H1 (cell line): Measurements from ENCODE around the gene SLC30A7. TPM values are rescaled to one million over a fixed set of nuclear protein-coding genes. Genes with fewer than 3 reads are reported as not detected.

Experiments
- CTCF ChIA-PET: fragments of 300-600 bp; sonication (Branson Sonifier 250); formaldehyde crosslinking; loops from one replicate; lab custom pipeline; 2021; ENCODE audit not compliant: partially characterized antibody; lab: Charles Lee
- POLR2A ChIA-PET: fragments of 300-600 bp; sonication (Branson Sonifier 250); formaldehyde crosslinking; loops from one replicate; lab custom pipeline; 2021; ENCODE audit warnings: inconsistent platforms; ENCODE audit not compliant: partially characterized antibody; lab: Charles Lee
- DNase-seq, 2 experiments: peaks; one replicate each; pipeline versions ENCODE4 v3.0.0 to v3.0.0-alpha.2; 2010 to 2022; ENCODE audit warnings: low spot score in 2 of 2, low read depth in 1 of 2, mixed read lengths in 1 of 2
- FAIRE-seq: peaks from 2 replicates; lab custom pipeline; 2011; peaks lifted over from hg19 to GRCh38; lab: Jason Lieb, UNC
- H2AFZ ChIP-seq: 2 replicates; pipeline ENCODE4 v1.8.1; 2012; ENCODE audit warnings: low read length, inconsistent platforms
- H2AK5ac ChIP-seq: 2 replicates; pipeline ENCODE4 v1.6.1; 2013; ENCODE audit warnings: low read depth, low read length
- H2BK120ac ChIP-seq: replicated peaks from 2 replicates; pipeline ENCODE3; 2013; ENCODE audit warnings: low read depth, low read length, inconsistent platforms
- H2BK12ac ChIP-seq: 2 replicates; pipeline ENCODE4 v1.6.1; 2013; ENCODE audit warnings: low read depth, low read length
- H2BK15ac ChIP-seq: 2 replicates; pipeline ENCODE4 v1.6.1; 2013; ENCODE audit warnings: low read length
- H2BK20ac ChIP-seq: 2 replicates; pipeline ENCODE4 v1.6.1; 2013; ENCODE audit warnings: low read length
- H2BK5ac ChIP-seq: 2 replicates; pipeline ENCODE4 v1.6.1; 2013; ENCODE audit warnings: low read depth, low read length
- H3K14ac ChIP-seq: 2 replicates; pipeline ENCODE4 v1.6.1; 2013; ENCODE audit warnings: inconsistent platforms; ENCODE audit not compliant: insufficient read length
- H3K18ac ChIP-seq: 2 replicates; pipeline ENCODE4 v1.6.1; 2013; ENCODE audit warnings: low read length; ENCODE audit errors: extremely low read depth
- H3K23ac ChIP-seq: 2 replicates; pipeline ENCODE4 v1.6.1; 2013; ENCODE audit warnings: inconsistent platforms; ENCODE audit not compliant: insufficient read length
- H3K23me2 ChIP-seq: 2 replicates; pipeline ENCODE4 v1.6.1; 2013; ENCODE audit warnings: low read depth, low read length
- H3K27ac ChIP-seq: 2 replicates; pipeline ENCODE4 v1.6.1; 2011; ENCODE audit warnings: low read depth, low read length, inconsistent platforms
- H3K27me3 ChIP-seq, 4 experiments: replicated peaks in 1 of 4; 1 replicate in 1 of 4; 2 replicates in 3 of 4; pipeline versions ENCODE4 v1.6.1 to v1.8.1; 2011 to 2013; ENCODE audit warnings: low read length in 3 of 4, mild to moderate bottlenecking in 3 of 4, inconsistent platforms in 2 of 4, mixed read lengths in 2 of 4, moderate library complexity in 1 of 4; ENCODE audit not compliant: control insufficient read depth in 3 of 4, insufficient read depth in 3 of 4; ENCODE audit errors: extremely low read depth in 1 of 4
- H3K36me3 ChIP-seq, 4 experiments: 2 replicates each; pipeline versions ENCODE4 v1.6.1 to v1.8.1; 2011 to 2013; ENCODE audit warnings: mild to moderate bottlenecking in 4 of 4, low read length in 3 of 4, moderate library complexity in 2 of 4, control low read depth in 1 of 4, inconsistent platforms in 1 of 4; ENCODE audit not compliant: insufficient read depth in 4 of 4, control insufficient read depth in 2 of 4
- H3K4ac ChIP-seq: replicated peaks from 2 replicates; pipeline ENCODE3; 2013; ENCODE audit warnings: low read length, low read depth, mixed read lengths, inconsistent platforms; ENCODE audit not compliant: insufficient read length
- H3K4me1 ChIP-seq, 4 experiments: replicated peaks in 1 of 4; 1 replicate in 1 of 4; 2 replicates in 3 of 4; pipeline versions ENCODE4 v1.6.1 to v1.8.1; 2011 to 2013; ENCODE audit warnings: low read length in 3 of 4, inconsistent platforms in 2 of 4, mixed read lengths in 1 of 4; ENCODE audit not compliant: insufficient read depth in 4 of 4, control insufficient read depth in 3 of 4
- H3K4me2 ChIP-seq, 2 experiments: 2 replicates each; pipeline versions ENCODE4 v1.6.1 to v1.8.1; 2011 to 2013; ENCODE audit warnings: low read depth in 2 of 2, low read length in 2 of 2, control low read depth in 1 of 2, inconsistent platforms in 1 of 2, mild to moderate bottlenecking in 1 of 2; ENCODE audit not compliant: insufficient read depth in 1 of 2
- H3K4me3 ChIP-seq, 4 experiments: fragments of 200-600, 300-600 bp in 1 of 4; sonication (generic), shearing (Covaris generic), sonication (Bioruptor Twin) in 1 of 4; 2 replicates each; pipeline versions ENCODE4 v1.5.1 to v1.8.1; 2011 to 2016; ENCODE audit warnings: low read length in 4 of 4, low read depth in 3 of 4, control low read depth in 2 of 4, inconsistent platforms in 2 of 4, mild to moderate bottlenecking in 2 of 4, mixed read lengths in 1 of 4, moderate library complexity in 1 of 4; ENCODE audit not compliant: insufficient read depth in 2 of 4; ENCODE audit errors: extremely low read depth in 1 of 4
- H3K56ac ChIP-seq: replicated peaks from 2 replicates; pipeline ENCODE3; 2013; ENCODE audit warnings: low read depth, mild to moderate bottlenecking, mixed read lengths, low read length, inconsistent platforms; ENCODE audit not compliant: insufficient read length
- H3K79me1 ChIP-seq: 2 replicates; pipeline ENCODE4 v1.6.1; 2013; ENCODE audit warnings: low read depth, low read length, control low read depth
- H3K79me2 ChIP-seq, 2 experiments: 2 replicates each; pipeline versions ENCODE4 v1.6.1 to v1.8.1; 2012 to 2013; ENCODE audit warnings: low read length in 2 of 2, mild to moderate bottlenecking in 2 of 2, inconsistent platforms in 1 of 2; ENCODE audit not compliant: insufficient read depth in 2 of 2, control insufficient read depth in 1 of 2
- H3K9ac ChIP-seq, 4 experiments: replicated peaks in 1 of 4; 1 replicate in 1 of 4; 2 replicates in 3 of 4; pipeline versions ENCODE4 v1.6.1 to v1.8.1; 2011 to 2013; ENCODE audit warnings: low read depth in 3 of 4, low read length in 3 of 4, control low read depth in 2 of 4, mild to moderate bottlenecking in 2 of 4, moderate library complexity in 2 of 4, inconsistent platforms in 1 of 4; ENCODE audit errors: extremely low read depth in 1 of 4
- H3K9me3 ChIP-seq, 2 experiments: 2 replicates each; pipeline versions ENCODE4 v1.6.1 to v1.8.1; 2012 to 2013; ENCODE audit warnings: mild to moderate bottlenecking in 2 of 2, moderate library complexity in 2 of 2, control low read depth in 1 of 2, inconsistent platforms in 1 of 2, low read depth in 1 of 2, low read length in 1 of 2, mixed read lengths in 1 of 2; ENCODE audit not compliant: insufficient read depth in 2 of 2
- H4K20me1 ChIP-seq, 2 experiments: replicated peaks in 1 of 2; 2 replicates each; pipeline versions ENCODE3 to v1.8.1; 2011 to 2013; ENCODE audit warnings: inconsistent platforms in 2 of 2, low read length in 2 of 2, mild to moderate bottlenecking in 1 of 2; ENCODE audit not compliant: insufficient read depth in 2 of 2, control insufficient read depth in 1 of 2
- H4K5ac ChIP-seq: 2 replicates; pipeline ENCODE4 v1.6.1; 2013; ENCODE audit warnings: low read length, low read depth, mixed read lengths, inconsistent platforms; ENCODE audit not compliant: insufficient read length
- H4K8ac ChIP-seq: 2 replicates; pipeline ENCODE4 v1.8.0; 2013; ENCODE audit warnings: mild to moderate bottlenecking, moderate library complexity, low read length, inconsistent platforms; ENCODE audit not compliant: insufficient read depth; ENCODE audit errors: extremely low read depth
- H4K91ac ChIP-seq: replicated peaks from 2 replicates; pipeline ENCODE3; 2013; ENCODE audit warnings: low read length, mixed read lengths, inconsistent platforms; ENCODE audit not compliant: insufficient read length
- ATF2 ChIP-seq: IDR thresholded peaks from 2 replicates; pipeline ENCODE4 v1.6.1; 2012; ENCODE audit warnings: low read length, inconsistent platforms
- CHD2 ChIP-seq: IDR thresholded peaks from 2 replicates; pipeline ENCODE4 v1.6.1; 2012; ENCODE audit warnings: low read length, improper control_type of control experiment
- CTCF ChIP-seq, 3 experiments: IDR thresholded peaks; 1 replicate in 2 of 3; 2 replicates in 1 of 3; pipeline versions ENCODE4 v1.5.1 to v1.6.1; 2011; ENCODE audit warnings: low read length in 3 of 3, mild to moderate bottlenecking in 3 of 3, inconsistent platforms in 2 of 3, low read depth in 1 of 3, moderate library complexity in 1 of 3; ENCODE audit not compliant: insufficient read depth in 1 of 3; ENCODE audit errors: control extremely low read depth in 1 of 3
- NANOG ChIP-seq: IDR thresholded peaks from 2 replicates; pipeline ENCODE4 v1.6.1; 2011; ENCODE audit warnings: low read length, low read depth, mild to moderate bottlenecking, inconsistent platforms; ENCODE audit not compliant: insufficient read depth, poor library complexity, severe bottlenecking
- POLR2A ChIP-seq, 2 experiments: IDR thresholded peaks; 1 replicate in 1 of 2; 2 replicates in 1 of 2; pipeline ENCODE4 v1.6.1; 2011; ENCODE audit warnings: low read depth in 2 of 2, low read length in 2 of 2, mild to moderate bottlenecking in 2 of 2; ENCODE audit errors: control extremely low read depth in 1 of 2
- WGBS, 2 experiments: shearing (Covaris generic) in 1 of 2; methylation state at CpG; one replicate each; pipeline versions ENCODE4 v1.1.6 to v1.1.7; 2013 to 2015; ENCODE audit warnings: low lambda C conversion rate in 2 of 2, mixed read lengths in 2 of 2, inconsistent platforms in 1 of 2, low coverage in 1 of 2, missing lambda C conversion rate in 1 of 2; ENCODE audit not compliant: insufficient replicate concordance in 2 of 2, insufficient coverage in 1 of 2, insufficient read length in 1 of 2; ENCODE audit errors: extremely low coverage in 1 of 2, missing lambda C conversion rate in 1 of 2; 5-methylcytosine and 5-hydroxymethylcytosine counted together
- polyA plus RNA-seq, 7 experiments: library from polyadenylated mRNA; depleted of rRNA in 3 of 7; stranded (reverse) in 5 of 7; unstranded in 2 of 7; fragments of >200 nt in 5 of 7; fragments of 200-250 nt in 2 of 7; gene quantifications; 1 replicate in 5 of 7; 2 replicates in 1 of 7; 4 replicates in 1 of 7; pipeline versions ENCODE4 v1.2.1 to v1.2.3, GENCODE V29; 2011 to 2013; ENCODE audit warnings: missing spikeins in 2 of 7, mixed read lengths in 2 of 7
- total RNA-seq: library from RNA; stranded (reverse); fragmentation: NEBNext Ultra II Directional; extraction: Animal tissue kit (Norgen Biotek cat#: 25700); gene quantifications from 2 replicates; pipeline ENCODE4 v1.2.1, GENCODE V29; 2021

Gene SLC30A7
- total and polyA plus RNA-seq, 2 of the 8 experiments (the other 6 are each of a cell fraction or from before 2014, with no cell fraction given): 5.5 to 22.1 TPM

- Histone ChIP-seq H4K5ac (no peak overlapping the region), H3K27me3 (no peaks in the 10 kb centered on the region), H3K9me3 (no peaks in the 10 kb centered on the region), H4K91ac (no peak overlapping the region), H2BK12ac (no peak overlapping the region), H2BK20ac (no peak overlapping the region), H4K8ac (no peak overlapping the region), H3K14ac (no peak overlapping the region), H3K36me3 (peaks cover 2 to 21% (median 5%) of the 10 kb centered on the region in 4 experiments; a peak in 3 of 8 replicates), H4K20me1 (no peaks in the 10 kb centered on the region), H2AFZ (no peak overlapping the region), H3K4me2 (no peak overlapping the region), H2BK120ac (no peak overlapping the region), H3K79me2 (no peaks in the 10 kb centered on the region), H3K23me2 (no peaks in the 10 kb centered on the region), H3K79me1 (no peaks in the 10 kb centered on the region; the same call in 1 of the 2 replicates), H3K18ac (no peak overlapping the region), H2BK5ac (no peak overlapping the region), H2BK15ac (no peak overlapping the region), H3K27ac (no peak overlapping the region), H3K9ac (no peak overlapping the region), H3K4me3 (no peak overlapping the region), H3K4ac (no peak overlapping the region), H3K56ac (no peak overlapping the region), H3K4me1 (no peaks in the 10 kb centered on the region), H3K23ac (no peak overlapping the region), H2AK5ac (no peak overlapping the region)
- TF ChIP-seq CHD2 (no peak), POLR2A (IDR thresholded peaks at IDR 0.05; ENCODE audit: control extremely low read depth in 1 of 2, low read depth in 2 of 2, low read length in 2 of 2) (no peak), ATF2 (no peak), NANOG (no peak), CTCF (IDR thresholded peaks at IDR 0.05; ENCODE audit: control extremely low read depth in 1 of 3, insufficient read depth in 1 of 3, low read depth in 1 of 3, low read length in 3 of 3) (no peak)
- WGBS, 2 experiments: 93% methylated on average over 2 of the region's 2 CpGs; no CpG with 5 or more reads in 1 of the 2 experiments
- FAIRE-seq (no peak), DNase-seq (no peak)
- CTCF ChIA-PET: interaction anchor here (0.6 kb wide), 1 partner anchor 367 kb away, joined by 3 read pairs; no protein-coding TSS in a partner anchor
- POLR2A ChIA-PET: no interaction called here
Measured at GRCh38 chr1:100924991-100925390, 29.1 kb downstream of the SLC30A7 start.
